Measurements from ENCODE around the gene CTU1.

The CTU1 gene

GRCh38 chr19:51131780-51132680 lies 23.8 kb upstream of the CTU1 start:
- FAIRE-seq: no peak

GRCh38 chr19:51129716-51130115 lies 21.5 kb upstream of the CTU1 start:
- no peak for FAIRE-seq

GRCh38 chr19:51128227-51128626 lies 20.0 kb upstream of the CTU1 start:
- no peak for FAIRE-seq

- no peak for FAIRE-seq
Measured at GRCh38 chr19:51127755-51128154, 19.5 kb upstream of the CTU1 start.

- FAIRE-seq: no peak
Measured at GRCh38 chr19:51127032-51127431, 18.8 kb upstream of the CTU1 start.

GRCh38 chr19:51125421-51126075 lies 17.3 kb upstream of the CTU1 start:
- no peak for FAIRE-seq

GRCh38 chr19:51124729-51125128 lies 16.5 kb upstream of the CTU1 start, which contains the start of gene SIGLEC9:
TSS of gene SIGLEC9 (plus strand) at chr19:51124906. CDS start at chr19:51124975, 69 bp downstream.
- FAIRE-seq: no peak

GRCh38 chr19:51124216-51124615 lies 16.0 kb upstream of the CTU1 start:
- no peak for FAIRE-seq

- no peak for FAIRE-seq
Measured at GRCh38 chr19:51123802-51124201, 15.6 kb upstream of the CTU1 start.

- no peak for FAIRE-seq
Measured at GRCh38 chr19:51123381-51123800, 15.2 kb upstream of the CTU1 start.

- no peak for FAIRE-seq
Measured at GRCh38 chr19:51122112-51122981, 14.1 kb upstream of the CTU1 start.

- no peak for FAIRE-seq
Measured at GRCh38 chr19:51121257-51121656, 13.0 kb upstream of the CTU1 start.

GRCh38 chr19:51120160-51120559 lies 12.0 kb upstream of the CTU1 start:
- FAIRE-seq: no peak

- no peak for FAIRE-seq
Measured at GRCh38 chr19:51119611-51120010, 11.4 kb upstream of the CTU1 start.

GRCh38 chr19:51119101-51119500 lies 10.9 kb upstream of the CTU1 start:
- no peak for FAIRE-seq

GRCh38 chr19:51116736-51117286 lies 8.6 kb upstream of the CTU1 start:
- FAIRE-seq: no peak

- FAIRE-seq: no peak
Measured at GRCh38 chr19:51114087-51114729, 6.0 kb upstream of the CTU1 start.

GRCh38 chr19:51111606-51112005 lies 3.4 kb upstream of the CTU1 start:
- FAIRE-seq: no peak

GRCh38 chr19:51110666-51110971 lies 2.4 kb upstream of the CTU1 start:
- FAIRE-seq: no peak

- FAIRE-seq: no peak
Measured at GRCh38 chr19:51108805-51109146, 567 bp upstream of the CTU1 start.

- FAIRE-seq: no peak
Measured at GRCh38 chr19:51107406-51108065, 673 bp downstream of the CTU1 start.

- FAIRE-seq: no peak
Measured at GRCh38 chr19:51103926-51104341, 4.3 kb downstream of the CTU1 start.
